HFFc6 (cell line): ENCODE data around the gene PLEKHM2. TPM values are rescaled to one million over a fixed set of nuclear protein-coding genes. Genes with fewer than 3 reads are reported as not detected.

Source experiments
- DNase-seq: peaks from one replicate; pipeline ENCODE4 v3.0.0-alpha.2; 2018
- H3K27ac Mint-ChIP-seq: 2 replicates; pipeline ENCODE4 v1.8.0; 2020; ENCODE audit warnings: mild to moderate bottlenecking, mixed read lengths
- H3K27me3 Mint-ChIP-seq: 2 replicates; pipeline ENCODE4 v1.8.0; 2021; ENCODE audit warnings: mild to moderate bottlenecking, moderate library complexity, mixed read lengths; ENCODE audit not compliant: insufficient read depth
- H3K36me3 Mint-ChIP-seq: 2 replicates; pipeline ENCODE4 v1.8.0; 2021; ENCODE audit warnings: low read depth, mixed read lengths
- H3K4me1 Mint-ChIP-seq: 2 replicates; pipeline ENCODE4 v1.8.0; 2020; ENCODE audit warnings: low read depth, mixed read lengths
- H3K4me3 Mint-ChIP-seq: 2 replicates; pipeline ENCODE4 v1.8.0; 2020; ENCODE audit warnings: mild to moderate bottlenecking, moderate library complexity, mixed read lengths
- H3K9me3 Mint-ChIP-seq: 2 replicates; pipeline ENCODE4 v1.8.0; 2020; ENCODE audit warnings: mild to moderate bottlenecking, mixed read lengths
- total RNA-seq, 6 experiments: library from RNA; stranded (reverse); fragmentation: NEBNext Ultra II Directional; extraction: Animal tissue kit (Norgen Biotek cat#: 25700); gene quantifications; 2 replicates in 1 of 6; 3 replicates in 5 of 6; pipeline ENCODE4 v1.2.3, GENCODE V29; 2021
- TF ChIP-seq, protein P1 (sequence below): fragments of 200-600 bp; sonication (generic); IDR thresholded peaks from 2 replicates; pipeline ENCODE4 v1.5.0; 2021; ENCODE audit warnings: antibody characterized with exemption, mild to moderate bottlenecking

The PLEKHM2 gene
- total RNA-seq, 6 experiments from 2014 or later: 61.5 to 70.5 (median 66.0) TPM

- Mint-ChIP-seq H3K27me3 (no peaks in the 10 kb centered on the region), H3K4me1 (no peaks in the 10 kb centered on the region; the same call in 1 of the 2 replicates), H3K4me3 (no peak overlapping the region), H3K36me3 (peaks cover 37% of the 10 kb centered on the region), H3K27ac (peak overlapping the region; percentile 14; the same call in 1 of the 2 replicates), H3K9me3 (no peaks in the 10 kb centered on the region)
- TF ChIP-seq, protein P1, sequence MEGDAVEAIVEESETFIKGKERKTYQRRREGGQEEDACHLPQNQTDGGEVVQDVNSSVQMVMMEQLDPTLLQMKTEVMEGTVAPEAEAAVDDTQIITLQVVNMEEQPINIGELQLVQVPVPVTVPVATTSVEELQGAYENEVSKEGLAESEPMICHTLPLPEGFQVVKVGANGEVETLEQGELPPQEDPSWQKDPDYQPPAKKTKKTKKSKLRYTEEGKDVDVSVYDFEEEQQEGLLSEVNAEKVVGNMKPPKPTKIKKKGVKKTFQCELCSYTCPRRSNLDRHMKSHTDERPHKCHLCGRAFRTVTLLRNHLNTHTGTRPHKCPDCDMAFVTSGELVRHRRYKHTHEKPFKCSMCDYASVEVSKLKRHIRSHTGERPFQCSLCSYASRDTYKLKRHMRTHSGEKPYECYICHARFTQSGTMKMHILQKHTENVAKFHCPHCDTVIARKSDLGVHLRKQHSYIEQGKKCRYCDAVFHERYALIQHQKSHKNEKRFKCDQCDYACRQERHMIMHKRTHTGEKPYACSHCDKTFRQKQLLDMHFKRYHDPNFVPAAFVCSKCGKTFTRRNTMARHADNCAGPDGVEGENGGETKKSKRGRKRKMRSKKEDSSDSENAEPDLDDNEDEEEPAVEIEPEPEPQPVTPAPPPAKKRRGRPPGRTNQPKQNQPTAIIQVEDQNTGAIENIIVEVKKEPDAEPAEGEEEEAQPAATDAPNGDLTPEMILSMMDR: no peak
- DNase-seq: no peak
Measured at GRCh38 chr1:15657021-15657420, 27.1 kb upstream of the PLEKHM2 start.

- H3K4me3 Mint-ChIP-seq: no peak overlapping the region
- TF ChIP-seq, protein P1: no peak
- H3K27ac Mint-ChIP-seq: no peak overlapping the region
- DNase-seq: no peak
- H3K36me3 Mint-ChIP-seq: peaks cover 46% of the 10 kb centered on the region
- H3K4me1 Mint-ChIP-seq: no peaks in the 10 kb centered on the region; the same call in 1 of the 2 replicates
- no peaks in the 10 kb centered on the region for H3K9me3 Mint-ChIP-seq
- no peaks in the 10 kb centered on the region for H3K27me3 Mint-ChIP-seq
Measured at GRCh38 chr1:15660151-15660550, 24.0 kb upstream of the PLEKHM2 start.

GRCh38 chr1:15662477-15662876 lies 21.6 kb upstream of the PLEKHM2 start:
- Mint-ChIP-seq H3K4me3 (no peak overlapping the region), H3K27me3 (no peaks in the 10 kb centered on the region), H3K9me3 (no peaks in the 10 kb centered on the region), H3K36me3 (peaks cover 40% of the 10 kb centered on the region), H3K4me1 (peaks cover 6% of the 10 kb centered on the region), H3K27ac (no peak overlapping the region)
- no peak for DNase-seq
- TF ChIP-seq, protein P1: no peak

DNA sequence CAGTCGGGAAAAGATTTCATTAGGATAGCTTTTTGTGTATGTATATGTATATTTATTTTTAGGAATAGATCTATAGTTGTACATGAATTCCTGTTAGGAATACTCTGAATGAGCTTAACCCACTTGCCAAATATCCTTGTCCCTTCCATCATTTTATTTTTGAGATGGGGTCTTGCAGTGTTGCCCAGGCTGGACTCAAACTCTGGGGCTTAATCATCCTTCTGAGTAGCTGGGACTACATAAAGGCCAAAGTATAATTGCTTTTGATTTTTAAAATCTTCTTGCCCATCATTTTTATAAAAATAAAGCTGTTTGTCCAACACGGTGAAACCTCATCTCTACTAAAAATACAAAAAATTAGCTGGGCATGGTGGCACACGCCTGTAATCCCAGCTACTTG lies 20.2 kb upstream of the PLEKHM2 start:
- Mint-ChIP-seq H3K27ac (no peak overlapping the region), H3K9me3 (no peaks in the 10 kb centered on the region)
- TF ChIP-seq, protein P1: no peak

DNA sequence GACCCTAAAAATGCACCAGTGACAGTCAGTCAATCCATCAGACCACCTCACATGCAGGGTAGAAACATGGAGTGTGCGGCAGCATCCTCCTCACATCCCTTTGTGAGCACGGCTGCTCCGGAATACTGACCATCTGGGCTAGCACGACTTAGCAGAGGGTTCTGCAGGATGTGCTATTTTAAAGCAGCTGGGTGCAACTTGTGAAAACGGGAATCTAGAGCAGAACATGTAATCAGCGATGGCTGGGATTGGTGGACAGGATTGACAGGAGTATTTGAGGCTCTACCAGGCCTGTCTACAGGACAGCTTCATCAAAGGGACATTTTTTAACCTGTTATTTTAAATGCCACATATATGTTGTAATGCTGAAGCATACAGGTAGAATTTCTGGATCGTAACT lies 16.8 kb upstream of the PLEKHM2 start:
- Mint-ChIP-seq H3K4me3 (no peak overlapping the region), H3K4me1 (peaks cover 16% of the 10 kb centered on the region), H3K36me3 (peaks cover 14% of the 10 kb centered on the region), H3K27me3 (no peaks in the 10 kb centered on the region), H3K27ac (no peak overlapping the region; the same call in 1 of the 2 replicates), H3K9me3 (no peaks in the 10 kb centered on the region)
- TF ChIP-seq, protein P1: no peak
- no peak for DNase-seq

More for the DNA sequence above, 20.2 kb upstream of the PLEKHM2 start:
- DNase-seq: no peak
- H3K36me3 Mint-ChIP-seq: peaks cover 39% of the 10 kb centered on the region
- H3K4me1 Mint-ChIP-seq: peaks cover 16% of the 10 kb centered on the region
- no peak overlapping the region for H3K4me3 Mint-ChIP-seq
- no peaks in the 10 kb centered on the region for H3K27me3 Mint-ChIP-seq
